Neuronal stem cell (in vitro differentiated cells): ENCODE results near the gene MLLT3.

Experiments used
- DNase-seq: peaks from one replicate; pipeline ENCODE4 v3.0.0-alpha.2; 2013; ENCODE audit warnings: low spot score
- H2AFZ ChIP-seq: one replicate; pipeline ENCODE4 v1.6.1; 2013; ENCODE audit warnings: mild to moderate bottlenecking, low read length, inconsistent platforms
- H2AK5ac ChIP-seq: 2 replicates; pipeline ENCODE4 v1.6.1; 2013; ENCODE audit warnings: low read depth, mild to moderate bottlenecking, inconsistent platforms, low read length, moderate library complexity, mixed read lengths
- H2BK120ac ChIP-seq: 2 replicates; pipeline ENCODE4 v1.6.1; 2013; ENCODE audit warnings: low read depth, mild to moderate bottlenecking, inconsistent platforms, low read length, moderate library complexity, mixed read lengths
- H2BK12ac ChIP-seq: one replicate; pipeline ENCODE4 v1.6.1; 2013; ENCODE audit warnings: low read length, inconsistent platforms
- H2BK15ac ChIP-seq: 2 replicates; pipeline ENCODE4 v1.6.1; 2013; ENCODE audit warnings: mild to moderate bottlenecking, low read length, inconsistent platforms, mixed read lengths
- H2BK5ac ChIP-seq: one replicate; pipeline ENCODE4 v1.6.1; 2013; ENCODE audit warnings: inconsistent platforms, mild to moderate bottlenecking, low read length, moderate library complexity
- H3K14ac ChIP-seq: one replicate; pipeline ENCODE4 v1.6.1; 2013; ENCODE audit warnings: low read length, inconsistent platforms
- H3K18ac ChIP-seq: 2 replicates; pipeline ENCODE4 v1.6.1; 2013; ENCODE audit warnings: low read length, inconsistent platforms
- H3K23ac ChIP-seq: 2 replicates; pipeline ENCODE4 v1.6.1; 2013; ENCODE audit warnings: low read depth, mild to moderate bottlenecking, mixed read lengths, low read length, inconsistent platforms; ENCODE audit not compliant: poor library complexity
- H3K27ac ChIP-seq: replicated peaks from 3 replicates; pipeline ENCODE4 v1.5.1; 2013; ENCODE audit warnings: low read length, inconsistent platforms
- H3K27me3 ChIP-seq, 3 experiments: 2 replicates each; pipeline ENCODE4 v1.6.1; 2013; ENCODE audit warnings: low read length in 3 of 3, mild to moderate bottlenecking in 2 of 3, inconsistent platforms in 1 of 3, low read depth in 1 of 3, mixed read lengths in 1 of 3, moderate library complexity in 1 of 3; ENCODE audit not compliant: control insufficient read depth in 3 of 3, insufficient read depth in 3 of 3
- H3K36me3 ChIP-seq, 2 donors: replicated peaks in 1 of 2; 2 replicates each; pipeline ENCODE4 v1.6.1; 2013; ENCODE audit warnings: low read length in 2 of 2; ENCODE audit not compliant: control insufficient read depth in 2 of 2, insufficient read depth in 2 of 2
- H3K4ac ChIP-seq: 2 replicates; pipeline ENCODE4 v1.6.1; 2013; ENCODE audit warnings: inconsistent platforms, mild to moderate bottlenecking, low read length, moderate library complexity
- H3K4me1 ChIP-seq, 2 donors: 1 replicate in 1 of 2; 2 replicates in 1 of 2; pipeline ENCODE4 v1.6.1; 2013; ENCODE audit warnings: low read length in 2 of 2, low read depth in 1 of 2; ENCODE audit not compliant: control insufficient read depth in 2 of 2, insufficient read depth in 1 of 2
- H3K4me2 ChIP-seq: one replicate; pipeline ENCODE4 v1.6.1; 2013; ENCODE audit warnings: mild to moderate bottlenecking, low read length, inconsistent platforms; ENCODE audit not compliant: insufficient read depth, poor library complexity, severe bottlenecking
- H3K4me3 ChIP-seq, 2 donors: 2 replicates each; pipeline ENCODE4 v1.5.1; 2013; ENCODE audit warnings: low read length in 2 of 2, mild to moderate bottlenecking in 2 of 2, inconsistent platforms in 1 of 2, moderate library complexity in 1 of 2
- H3K79me1 ChIP-seq: one replicate; pipeline ENCODE4 v1.6.1; 2013; ENCODE audit warnings: low read depth, mild to moderate bottlenecking, inconsistent platforms, low read length, moderate library complexity
- H3K9ac ChIP-seq: one replicate; pipeline ENCODE4 v1.6.1; 2013; ENCODE audit warnings: mild to moderate bottlenecking, low read depth, low read length, inconsistent platforms; ENCODE audit not compliant: poor library complexity
- H3K9me3 ChIP-seq, 2 donors: replicated peaks in 1 of 2; 2 replicates each; pipeline versions ENCODE3 to v1.6.1; 2013; ENCODE audit warnings: low read length in 2 of 2, mild to moderate bottlenecking in 2 of 2, inconsistent platforms in 1 of 2, low read depth in 1 of 2, mixed read lengths in 1 of 2, moderate library complexity in 1 of 2; ENCODE audit not compliant: control insufficient read depth in 2 of 2, insufficient read depth in 1 of 2
- H4K8ac ChIP-seq: one replicate; pipeline ENCODE4 v1.6.1; 2013; ENCODE audit warnings: low read depth, mild to moderate bottlenecking, inconsistent platforms, low read length, moderate library complexity
- H4K91ac ChIP-seq: one replicate; pipeline ENCODE4 v1.6.1; 2013; ENCODE audit warnings: low read length, low read depth, mild to moderate bottlenecking, inconsistent platforms; ENCODE audit not compliant: poor library complexity
- WGBS, 2 donors: extraction: QIAGEN DNeasy Blood & Tissue Kit; methylation state at CpG; one replicate each; pipeline ENCODE4 v1.1.7; 2013; ENCODE audit warnings: missing lambda C conversion rate in 2 of 2, mixed read lengths in 1 of 2; ENCODE audit not compliant: insufficient read length in 2 of 2, insufficient replicate concordance in 1 of 2; ENCODE audit errors: extremely low coverage in 2 of 2; 5-methylcytosine and 5-hydroxymethylcytosine counted together

The MLLT3 gene

DNA sequence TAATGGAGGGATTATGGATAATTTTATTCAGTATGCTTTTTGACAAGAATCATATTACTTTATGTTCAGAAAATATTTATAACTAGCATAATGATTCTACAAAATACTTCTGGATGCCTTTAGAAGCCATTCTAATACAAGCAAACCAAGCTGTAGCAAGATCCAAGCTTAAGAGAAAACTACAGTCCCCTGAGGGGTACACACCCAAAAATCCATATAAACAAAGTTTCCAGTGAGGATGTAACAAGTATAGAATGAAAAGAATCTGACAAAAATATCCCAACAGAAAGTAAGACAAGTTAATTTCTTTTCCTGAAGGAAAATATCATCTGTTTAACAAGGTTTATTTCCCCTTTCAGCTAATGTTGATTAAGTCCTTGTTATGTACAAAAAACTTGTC is 53.9 kb downstream of the MLLT3 start:
- Histone ChIP-seq H3K14ac (no peak overlapping the region), H3K4me3 (no peak overlapping the region), H2AFZ (no peak overlapping the region), H3K23ac (no peak overlapping the region), H3K27ac (no peak overlapping the region), H3K18ac (no peak overlapping the region), H2BK12ac (no peak overlapping the region), H2BK15ac (no peak overlapping the region), H3K79me1 (no peaks in the 10 kb centered on the region), H2BK120ac (no peak overlapping the region), H3K4me1 (peaks cover 2 to 8% of the 10 kb centered on the region in 2 donors), H2BK5ac (no peak overlapping the region), H3K4me2 (no peak overlapping the region), H3K4ac (no peak overlapping the region), H3K36me3 (no peaks in the 10 kb centered on the region), H4K91ac (no peak overlapping the region), H3K9me3 (no peaks in the 10 kb centered on the region), H2AK5ac (no peak overlapping the region), H3K27me3 (no peaks in the 10 kb centered on the region), H4K8ac (no peak overlapping the region), H3K9ac (no peak overlapping the region)
- DNase-seq, result no peak

DNA sequence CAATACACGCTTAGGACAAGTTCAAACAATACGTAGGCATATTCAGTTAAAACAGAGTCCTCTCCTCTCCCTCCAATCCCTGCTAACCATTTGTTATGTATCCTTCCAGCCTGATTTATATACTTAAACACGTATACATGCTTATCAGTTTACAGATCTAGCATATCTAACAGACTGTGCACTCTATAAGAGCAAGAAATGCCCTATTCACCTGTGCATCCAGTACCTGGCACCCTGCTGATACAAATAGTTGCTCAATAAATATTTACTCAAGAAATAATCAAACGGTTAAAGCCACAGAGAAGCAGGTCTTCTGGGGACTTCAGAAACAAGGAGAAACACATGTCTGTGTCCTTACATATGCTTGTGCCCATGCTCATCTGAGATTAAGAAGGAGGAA is 55.9 kb downstream of the MLLT3 start:
- no peak overlapping the region for H3K4me3 ChIP-seq

DNA sequence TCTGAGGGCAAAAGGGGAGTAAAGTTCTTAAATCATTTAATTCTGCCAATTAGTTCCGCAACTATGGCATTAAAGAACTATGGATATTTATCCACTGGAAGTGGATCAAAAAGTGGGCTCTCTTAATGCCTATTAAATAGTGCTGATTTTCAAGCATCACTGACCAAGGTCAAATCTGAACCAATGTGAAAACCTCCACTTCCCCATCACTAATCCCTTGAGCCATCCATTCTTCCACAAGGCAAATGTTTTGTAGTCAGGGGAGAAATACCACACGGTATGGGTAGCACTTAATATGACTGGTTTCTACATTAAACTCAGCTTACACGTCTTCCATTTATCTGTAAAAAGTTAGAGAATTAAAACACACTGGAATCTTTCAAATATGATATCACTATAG is 57.6 kb downstream of the MLLT3 start:
- Histone ChIP-seq H3K4me1 (peaks cover 2 to 8% of the 10 kb centered on the region in 2 donors), H2BK15ac (no peak overlapping the region), H3K18ac (no peak overlapping the region), H4K8ac (no peak overlapping the region), H2BK120ac (no peak overlapping the region), H2BK5ac (no peak overlapping the region), H3K14ac (no peak overlapping the region), H4K91ac (no peak overlapping the region), H2AFZ (no peak overlapping the region), H2BK12ac (no peak overlapping the region), H3K9ac (no peak overlapping the region), H3K23ac (no peak overlapping the region), H3K4me2 (no peak overlapping the region), H3K4me3 (no peak overlapping the region), H3K36me3 (no peaks in the 10 kb centered on the region), H2AK5ac (no peak overlapping the region), H3K27ac (no peak overlapping the region), H3K4ac (no peak overlapping the region), H3K27me3 (no peaks in the 10 kb centered on the region), H3K79me1 (no peaks in the 10 kb centered on the region), H3K9me3 (no peaks in the 10 kb centered on the region)
- DNase-seq, result no peak
- no CpG with 5 or more reads among the region's 3 CpGs for WGBS, 2 donors

More for the DNA sequence above, 55.9 kb downstream of the MLLT3 start:
- no peaks in the 10 kb centered on the region for H3K9me3 ChIP-seq
- peaks cover 2 to 11% of the 10 kb centered on the region in 2 donors for H3K4me1 ChIP-seq
- no peak for DNase-seq
- no peak overlapping the region for H4K91ac ChIP-seq
- H2BK5ac ChIP-seq, result no peak overlapping the region
- no peak overlapping the region for H3K18ac ChIP-seq
- no peak overlapping the region for H2BK120ac ChIP-seq
- no CpG with 5 or more reads among the region's 4 CpGs for WGBS, 2 donors
- H3K4me2 ChIP-seq, result no peak overlapping the region
- no peak overlapping the region for H3K23ac ChIP-seq
- H3K27ac ChIP-seq, result no peak overlapping the region
- H3K27me3 ChIP-seq, result no peaks in the 10 kb centered on the region
- no peak overlapping the region for H3K4ac ChIP-seq
- no peak overlapping the region for H2BK12ac ChIP-seq
- no peak overlapping the region for H3K14ac ChIP-seq
- H2AFZ ChIP-seq, result no peak overlapping the region
- no peaks in the 10 kb centered on the region for H3K36me3 ChIP-seq
- no peak overlapping the region for H2BK15ac ChIP-seq
- H3K9ac ChIP-seq, result no peak overlapping the region
- H4K8ac ChIP-seq, result no peak overlapping the region
- no peaks in the 10 kb centered on the region for H3K79me1 ChIP-seq
- no peak overlapping the region for H2AK5ac ChIP-seq

DNA sequence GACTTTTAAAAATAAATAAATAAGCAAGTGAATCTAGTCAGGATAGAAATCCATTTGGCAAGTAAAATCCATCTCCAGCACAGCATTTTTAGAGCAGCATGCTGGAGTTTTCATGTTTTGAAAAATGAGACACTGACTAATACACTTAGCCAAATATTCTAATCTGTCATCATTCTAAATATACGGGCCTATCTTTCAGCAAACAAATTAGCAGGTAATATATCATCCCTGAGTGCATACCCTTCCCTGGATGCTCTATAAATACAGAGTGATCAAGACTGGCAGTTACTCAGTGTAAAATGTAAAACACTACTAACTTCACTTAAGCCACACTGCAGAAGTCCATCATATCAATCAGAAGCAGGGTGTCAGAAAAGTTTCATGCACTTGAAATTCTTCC is 58.4 kb downstream of the MLLT3 start:
- DNase-seq, result no peak
- no peak overlapping the region for H3K4me3 ChIP-seq
- peaks cover 2 to 8% of the 10 kb centered on the region in 2 donors for H3K4me1 ChIP-seq
- H4K91ac ChIP-seq, result no peak overlapping the region
- H3K4me2 ChIP-seq, result no peak overlapping the region
- no peak overlapping the region for H3K9ac ChIP-seq
- no peak overlapping the region for H2AK5ac ChIP-seq
- H2AFZ ChIP-seq, result no peak overlapping the region
- H3K9me3 ChIP-seq, result no peaks in the 10 kb centered on the region
- WGBS, 2 donors, result no CpG with 5 or more reads among the region's 1 CpG
- H3K27me3 ChIP-seq, result no peaks in the 10 kb centered on the region
- no peak overlapping the region for H3K27ac ChIP-seq
- H2BK5ac ChIP-seq, result no peak overlapping the region
- no peaks in the 10 kb centered on the region for H3K36me3 ChIP-seq
- no peak overlapping the region for H2BK120ac ChIP-seq
- no peak overlapping the region for H3K18ac ChIP-seq
- no peak overlapping the region for H4K8ac ChIP-seq
- H3K4ac ChIP-seq, result no peak overlapping the region
- no peak overlapping the region for H2BK12ac ChIP-seq
- H3K79me1 ChIP-seq, result no peaks in the 10 kb centered on the region
- H3K23ac ChIP-seq, result no peak overlapping the region
- no peak overlapping the region for H3K14ac ChIP-seq
- no peak overlapping the region for H2BK15ac ChIP-seq
